Measurements from ENCODE around the gene DCP1A. TPM values are rescaled to one million over a fixed set of nuclear protein-coding genes. Genes with fewer than 3 reads are reported as not detected.

DCP1A gene
- total and polyA plus RNA-seq, 2 of the 13 experiments (the other 11 are each of a cell fraction or from before 2014, with no cell fraction given) = 14.2 to 41.2 TPM

DNA sequence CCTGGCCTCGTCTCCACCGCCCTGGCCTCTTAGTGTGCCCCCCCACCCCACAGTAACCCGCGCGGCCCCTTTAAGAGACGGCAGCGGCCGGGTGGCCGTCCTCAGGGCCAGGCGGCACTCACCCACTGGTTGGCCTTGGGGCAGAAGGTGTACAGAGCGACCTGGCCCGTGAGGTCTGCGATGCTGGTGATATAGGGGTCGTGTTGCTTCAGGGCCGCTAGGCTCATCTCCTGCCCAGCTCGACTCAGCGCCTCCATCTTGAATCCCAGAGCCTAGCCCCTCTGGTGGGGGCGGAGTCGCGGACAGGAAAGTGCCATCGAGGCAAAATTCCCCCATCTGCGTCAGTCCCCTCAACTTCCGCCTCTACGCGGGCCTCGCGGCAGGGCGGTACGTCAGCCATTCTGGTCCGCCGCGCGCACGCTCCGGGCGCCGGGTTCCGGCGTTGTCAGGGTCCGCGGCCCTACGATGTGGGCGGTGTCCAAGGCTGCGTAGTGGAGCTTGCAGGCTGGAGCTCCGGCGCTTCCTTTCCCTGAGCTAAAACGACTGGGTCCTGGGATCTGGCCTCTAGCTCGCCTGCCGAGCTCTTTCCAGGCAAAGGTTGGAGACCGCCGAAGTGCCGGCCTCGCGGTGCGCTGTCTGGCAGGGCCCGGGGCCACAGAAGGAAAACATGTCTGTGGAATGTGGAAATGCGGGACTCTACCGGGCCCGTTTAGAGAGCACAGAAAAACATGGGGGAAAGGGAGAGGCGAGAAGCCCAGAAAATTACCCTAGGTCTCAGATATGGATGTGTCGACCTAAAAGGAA, at the start of gene DCP1A (continued):
- TF ChIP-seq, protein P1, sequence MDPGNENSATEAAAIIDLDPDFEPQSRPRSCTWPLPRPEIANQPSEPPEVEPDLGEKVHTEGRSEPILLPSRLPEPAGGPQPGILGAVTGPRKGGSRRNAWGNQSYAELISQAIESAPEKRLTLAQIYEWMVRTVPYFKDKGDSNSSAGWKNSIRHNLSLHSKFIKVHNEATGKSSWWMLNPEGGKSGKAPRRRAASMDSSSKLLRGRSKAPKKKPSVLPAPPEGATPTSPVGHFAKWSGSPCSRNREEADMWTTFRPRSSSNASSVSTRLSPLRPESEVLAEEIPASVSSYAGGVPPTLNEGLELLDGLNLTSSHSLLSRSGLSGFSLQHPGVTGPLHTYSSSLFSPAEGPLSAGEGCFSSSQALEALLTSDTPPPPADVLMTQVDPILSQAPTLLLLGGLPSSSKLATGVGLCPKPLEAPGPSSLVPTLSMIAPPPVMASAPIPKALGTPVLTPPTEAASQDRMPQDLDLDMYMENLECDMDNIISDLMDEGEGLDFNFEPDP (CRISPR knock-in tag; conservative IDR thresholded peaks at IDR 0.05) = no peak
- TF ChIP-seq ZBTB7A (CRISPR knock-in tag; IDR thresholded peaks at IDR 0.05) (peak; percentile 24; the same call in 1 of the 2 replicates), ZNF331 (CRISPR knock-in tag; IDR thresholded peaks at IDR 0.05) (peak; percentile 97), ELF1 (CRISPR knock-in tag; IDR thresholded peaks at IDR 0.05) (peak; percentile 95), ZNF605 (CRISPR knock-in tag; IDR thresholded peaks at IDR 0.05) (peak; percentile 88), ZNF317 (CRISPR knock-in tag; IDR thresholded peaks at IDR 0.05) (peak; percentile 94), ZNF251 (CRISPR knock-in tag; IDR thresholded peaks at IDR 0.05) (0 out of 2 replicates have a peak, but pooled peaks have one; percentile 77), U2AF2 (IDR thresholded peaks at IDR 0.05; ENCODE audit: low read depth, low read length) (no peak), DPF2 (CRISPR knock-in tag; IDR thresholded peaks at IDR 0.05; ENCODE audit: borderline replicate concordance, low read depth) (no peak), ZNF703 (CRISPR knock-in tag; IDR thresholded peaks at IDR 0.05; ENCODE audit: borderline replicate concordance) (0 out of 2 replicates have a peak, but pooled peaks have one; percentile 35), GZF1 (CRISPR knock-in tag; IDR thresholded peaks at IDR 0.05) (peak; percentile 86; the same call in 1 of the 2 replicates), ZNF577 (CRISPR knock-in tag; IDR thresholded peaks at IDR 0.05; ENCODE audit: borderline replicate concordance, low read depth) (no peak), ZNF101 (CRISPR knock-in tag; IDR thresholded peaks at IDR 0.05; ENCODE audit: borderline replicate concordance, low read depth) (peak; percentile 96), PAWR (CRISPR knock-in tag; IDR thresholded peaks at IDR 0.05; ENCODE audit: borderline replicate concordance) (0 out of 2 replicates have a peak, but pooled peaks have one; percentile 76), MXD4 (CRISPR knock-in tag; IDR thresholded peaks at IDR 0.05) (peak; percentile 73), ZMYM3 (CRISPR knock-in tag; IDR thresholded peaks at IDR 0.05) (peak; percentile 96)
- TF ChIP-seq, protein P2, sequence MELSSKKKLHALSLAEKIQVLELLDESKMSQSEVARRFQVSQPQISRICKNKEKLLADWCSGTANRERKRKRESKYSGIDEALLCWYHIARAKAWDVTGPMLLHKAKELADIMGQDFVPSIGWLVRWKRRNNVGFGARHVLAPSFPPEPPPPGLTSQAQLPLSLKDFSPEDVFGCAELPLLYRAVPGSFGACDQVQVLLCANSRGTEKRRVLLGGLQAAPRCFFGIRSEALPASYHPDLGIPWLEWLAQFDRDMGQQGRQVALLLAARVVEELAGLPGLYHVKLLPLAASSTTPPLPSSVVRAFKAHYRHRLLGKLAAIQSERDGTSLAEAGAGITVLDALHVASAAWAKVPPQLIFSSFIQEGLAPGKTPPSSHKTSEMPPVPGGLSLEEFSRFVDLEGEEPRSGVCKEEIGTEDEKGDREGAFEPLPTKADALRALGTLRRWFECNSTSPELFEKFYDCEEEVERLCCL (CRISPR knock-in tag; IDR thresholded peaks at IDR 0.05; ENCODE audit: borderline replicate concordance) = peak; percentile 91; the same call in 1 of the 2 replicates
- TF ChIP-seq, protein P3, sequence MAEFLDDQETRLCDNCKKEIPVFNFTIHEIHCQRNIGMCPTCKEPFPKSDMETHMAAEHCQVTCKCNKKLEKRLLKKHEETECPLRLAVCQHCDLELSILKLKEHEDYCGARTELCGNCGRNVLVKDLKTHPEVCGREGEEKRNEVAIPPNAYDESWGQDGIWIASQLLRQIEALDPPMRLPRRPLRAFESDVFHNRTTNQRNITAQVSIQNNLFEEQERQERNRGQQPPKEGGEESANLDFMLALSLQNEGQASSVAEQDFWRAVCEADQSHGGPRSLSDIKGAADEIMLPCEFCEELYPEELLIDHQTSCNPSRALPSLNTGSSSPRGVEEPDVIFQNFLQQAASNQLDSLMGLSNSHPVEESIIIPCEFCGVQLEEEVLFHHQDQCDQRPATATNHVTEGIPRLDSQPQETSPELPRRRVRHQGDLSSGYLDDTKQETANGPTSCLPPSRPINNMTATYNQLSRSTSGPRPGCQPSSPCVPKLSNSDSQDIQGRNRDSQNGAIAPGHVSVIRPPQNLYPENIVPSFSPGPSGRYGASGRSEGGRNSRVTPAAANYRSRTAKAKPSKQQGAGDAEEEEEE (CRISPR knock-in tag; IDR thresholded peaks at IDR 0.05; ENCODE audit: borderline replicate concordance) = no peak; the same call in 1 of the 2 replicates
- TF ChIP-seq, protein P4, sequence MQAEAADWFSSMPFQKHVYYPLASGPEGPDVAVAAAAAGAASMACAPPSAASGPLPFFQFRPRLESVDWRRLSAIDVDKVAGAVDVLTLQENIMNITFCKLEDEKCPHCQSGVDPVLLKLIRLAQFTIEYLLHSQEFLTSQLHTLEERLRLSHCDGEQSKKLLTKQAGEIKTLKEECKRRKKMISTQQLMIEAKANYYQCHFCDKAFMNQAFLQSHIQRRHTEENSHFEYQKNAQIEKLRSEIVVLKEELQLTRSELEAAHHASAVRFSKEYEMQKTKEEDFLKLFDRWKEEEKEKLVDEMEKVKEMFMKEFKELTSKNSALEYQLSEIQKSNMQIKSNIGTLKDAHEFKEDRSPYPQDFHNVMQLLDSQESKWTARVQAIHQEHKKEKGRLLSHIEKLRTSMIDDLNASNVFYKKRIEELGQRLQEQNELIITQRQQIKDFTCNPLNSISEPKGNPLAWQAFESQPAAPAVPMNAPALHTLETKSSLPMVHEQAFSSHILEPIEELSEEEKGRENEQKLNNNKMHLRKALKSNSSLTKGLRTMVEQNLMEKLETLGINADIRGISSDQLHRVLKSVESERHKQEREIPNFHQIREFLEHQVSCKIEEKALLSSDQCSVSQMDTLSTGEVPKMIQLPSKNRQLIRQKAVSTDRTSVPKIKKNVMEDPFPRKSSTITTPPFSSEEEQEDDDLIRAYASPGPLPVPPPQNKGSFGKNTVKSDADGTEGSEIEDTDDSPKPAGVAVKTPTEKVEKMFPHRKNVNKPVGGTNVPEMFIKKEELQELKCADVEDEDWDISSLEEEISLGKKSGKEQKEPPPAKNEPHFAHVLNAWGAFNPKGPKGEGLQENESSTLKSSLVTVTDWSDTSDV (CRISPR knock-in tag; IDR thresholded peaks at IDR 0.05) = peak; percentile 91; the same call in 1 of the 2 replicates
- TF ChIP-seq, protein P5, sequence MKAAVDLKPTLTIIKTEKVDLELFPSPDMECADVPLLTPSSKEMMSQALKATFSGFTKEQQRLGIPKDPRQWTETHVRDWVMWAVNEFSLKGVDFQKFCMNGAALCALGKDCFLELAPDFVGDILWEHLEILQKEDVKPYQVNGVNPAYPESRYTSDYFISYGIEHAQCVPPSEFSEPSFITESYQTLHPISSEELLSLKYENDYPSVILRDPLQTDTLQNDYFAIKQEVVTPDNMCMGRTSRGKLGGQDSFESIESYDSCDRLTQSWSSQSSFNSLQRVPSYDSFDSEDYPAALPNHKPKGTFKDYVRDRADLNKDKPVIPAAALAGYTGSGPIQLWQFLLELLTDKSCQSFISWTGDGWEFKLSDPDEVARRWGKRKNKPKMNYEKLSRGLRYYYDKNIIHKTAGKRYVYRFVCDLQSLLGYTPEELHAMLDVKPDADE (CRISPR knock-in tag; IDR thresholded peaks at IDR 0.05) = peak; percentile 35
